H1 (cell line): ENCODE data around the gene CERCAM. TPM values are rescaled to one million over a fixed set of nuclear protein-coding genes. Genes with fewer than 3 reads are reported as not detected.

Experiments
- CTCF ChIA-PET: fragments of 300-600 bp; sonication (Branson Sonifier 250); formaldehyde crosslinking; loops from one replicate; lab custom pipeline; 2021; ENCODE audit not compliant: partially characterized antibody; lab: Charles Lee
- POLR2A ChIA-PET: fragments of 300-600 bp; sonication (Branson Sonifier 250); formaldehyde crosslinking; loops from one replicate; lab custom pipeline; 2021; ENCODE audit warnings: inconsistent platforms; ENCODE audit not compliant: partially characterized antibody; lab: Charles Lee
- DNase-seq, 2 experiments: peaks; one replicate each; pipeline versions ENCODE4 v3.0.0 to v3.0.0-alpha.2; 2010 to 2022; ENCODE audit warnings: low spot score in 2 of 2, low read depth in 1 of 2, mixed read lengths in 1 of 2
- FAIRE-seq: peaks from 2 replicates; lab custom pipeline; 2011; peaks lifted over from hg19 to GRCh38; lab: Jason Lieb, UNC
- H2AFZ ChIP-seq: 2 replicates; pipeline ENCODE4 v1.8.1; 2012; ENCODE audit warnings: low read length, inconsistent platforms
- H2AK5ac ChIP-seq: 2 replicates; pipeline ENCODE4 v1.6.1; 2013; ENCODE audit warnings: low read depth, low read length
- H2BK120ac ChIP-seq: replicated peaks from 2 replicates; pipeline ENCODE3; 2013; ENCODE audit warnings: low read depth, low read length, inconsistent platforms
- H2BK12ac ChIP-seq: 2 replicates; pipeline ENCODE4 v1.6.1; 2013; ENCODE audit warnings: low read depth, low read length
- H2BK15ac ChIP-seq: 2 replicates; pipeline ENCODE4 v1.6.1; 2013; ENCODE audit warnings: low read length
- H2BK20ac ChIP-seq: 2 replicates; pipeline ENCODE4 v1.6.1; 2013; ENCODE audit warnings: low read length
- H2BK5ac ChIP-seq: 2 replicates; pipeline ENCODE4 v1.6.1; 2013; ENCODE audit warnings: low read depth, low read length
- H3K14ac ChIP-seq: 2 replicates; pipeline ENCODE4 v1.6.1; 2013; ENCODE audit warnings: inconsistent platforms; ENCODE audit not compliant: insufficient read length
- H3K18ac ChIP-seq: 2 replicates; pipeline ENCODE4 v1.6.1; 2013; ENCODE audit warnings: low read length; ENCODE audit errors: extremely low read depth
- H3K23ac ChIP-seq: 2 replicates; pipeline ENCODE4 v1.6.1; 2013; ENCODE audit warnings: inconsistent platforms; ENCODE audit not compliant: insufficient read length
- H3K23me2 ChIP-seq: 2 replicates; pipeline ENCODE4 v1.6.1; 2013; ENCODE audit warnings: low read depth, low read length
- H3K27ac ChIP-seq: 2 replicates; pipeline ENCODE4 v1.6.1; 2011; ENCODE audit warnings: low read depth, low read length, inconsistent platforms
- H3K27me3 ChIP-seq, 4 experiments: replicated peaks in 1 of 4; 1 replicate in 1 of 4; 2 replicates in 3 of 4; pipeline versions ENCODE4 v1.6.1 to v1.8.1; 2011 to 2013; ENCODE audit warnings: low read length in 3 of 4, mild to moderate bottlenecking in 3 of 4, inconsistent platforms in 2 of 4, mixed read lengths in 2 of 4, moderate library complexity in 1 of 4; ENCODE audit not compliant: control insufficient read depth in 3 of 4, insufficient read depth in 3 of 4; ENCODE audit errors: extremely low read depth in 1 of 4
- H3K36me3 ChIP-seq, 4 experiments: 2 replicates each; pipeline versions ENCODE4 v1.6.1 to v1.8.1; 2011 to 2013; ENCODE audit warnings: mild to moderate bottlenecking in 4 of 4, low read length in 3 of 4, moderate library complexity in 2 of 4, control low read depth in 1 of 4, inconsistent platforms in 1 of 4; ENCODE audit not compliant: insufficient read depth in 4 of 4, control insufficient read depth in 2 of 4
- H3K4ac ChIP-seq: replicated peaks from 2 replicates; pipeline ENCODE3; 2013; ENCODE audit warnings: low read length, low read depth, mixed read lengths, inconsistent platforms; ENCODE audit not compliant: insufficient read length
- H3K4me1 ChIP-seq, 4 experiments: replicated peaks in 1 of 4; 1 replicate in 1 of 4; 2 replicates in 3 of 4; pipeline versions ENCODE4 v1.6.1 to v1.8.1; 2011 to 2013; ENCODE audit warnings: low read length in 3 of 4, inconsistent platforms in 2 of 4, mixed read lengths in 1 of 4; ENCODE audit not compliant: insufficient read depth in 4 of 4, control insufficient read depth in 3 of 4
- H3K4me2 ChIP-seq, 2 experiments: 2 replicates each; pipeline versions ENCODE4 v1.6.1 to v1.8.1; 2011 to 2013; ENCODE audit warnings: low read depth in 2 of 2, low read length in 2 of 2, control low read depth in 1 of 2, inconsistent platforms in 1 of 2, mild to moderate bottlenecking in 1 of 2; ENCODE audit not compliant: insufficient read depth in 1 of 2
- H3K4me3 ChIP-seq, 4 experiments: fragments of 200-600, 300-600 bp in 1 of 4; sonication (generic), shearing (Covaris generic), sonication (Bioruptor Twin) in 1 of 4; 2 replicates each; pipeline versions ENCODE4 v1.5.1 to v1.8.1; 2011 to 2016; ENCODE audit warnings: low read length in 4 of 4, low read depth in 3 of 4, control low read depth in 2 of 4, inconsistent platforms in 2 of 4, mild to moderate bottlenecking in 2 of 4, mixed read lengths in 1 of 4, moderate library complexity in 1 of 4; ENCODE audit not compliant: insufficient read depth in 2 of 4; ENCODE audit errors: extremely low read depth in 1 of 4
- H3K56ac ChIP-seq: replicated peaks from 2 replicates; pipeline ENCODE3; 2013; ENCODE audit warnings: low read depth, mild to moderate bottlenecking, mixed read lengths, low read length, inconsistent platforms; ENCODE audit not compliant: insufficient read length
- H3K79me1 ChIP-seq: 2 replicates; pipeline ENCODE4 v1.6.1; 2013; ENCODE audit warnings: low read depth, low read length, control low read depth
- H3K79me2 ChIP-seq, 2 experiments: 2 replicates each; pipeline versions ENCODE4 v1.6.1 to v1.8.1; 2012 to 2013; ENCODE audit warnings: low read length in 2 of 2, mild to moderate bottlenecking in 2 of 2, inconsistent platforms in 1 of 2; ENCODE audit not compliant: insufficient read depth in 2 of 2, control insufficient read depth in 1 of 2
- H3K9ac ChIP-seq, 4 experiments: replicated peaks in 1 of 4; 1 replicate in 1 of 4; 2 replicates in 3 of 4; pipeline versions ENCODE4 v1.6.1 to v1.8.1; 2011 to 2013; ENCODE audit warnings: low read depth in 3 of 4, low read length in 3 of 4, control low read depth in 2 of 4, mild to moderate bottlenecking in 2 of 4, moderate library complexity in 2 of 4, inconsistent platforms in 1 of 4; ENCODE audit errors: extremely low read depth in 1 of 4
- H3K9me3 ChIP-seq, 2 experiments: 2 replicates each; pipeline versions ENCODE4 v1.6.1 to v1.8.1; 2012 to 2013; ENCODE audit warnings: mild to moderate bottlenecking in 2 of 2, moderate library complexity in 2 of 2, control low read depth in 1 of 2, inconsistent platforms in 1 of 2, low read depth in 1 of 2, low read length in 1 of 2, mixed read lengths in 1 of 2; ENCODE audit not compliant: insufficient read depth in 2 of 2
- H4K20me1 ChIP-seq, 2 experiments: replicated peaks in 1 of 2; 2 replicates each; pipeline versions ENCODE3 to v1.8.1; 2011 to 2013; ENCODE audit warnings: inconsistent platforms in 2 of 2, low read length in 2 of 2, mild to moderate bottlenecking in 1 of 2; ENCODE audit not compliant: insufficient read depth in 2 of 2, control insufficient read depth in 1 of 2
- H4K5ac ChIP-seq: 2 replicates; pipeline ENCODE4 v1.6.1; 2013; ENCODE audit warnings: low read length, low read depth, mixed read lengths, inconsistent platforms; ENCODE audit not compliant: insufficient read length
- H4K8ac ChIP-seq: 2 replicates; pipeline ENCODE4 v1.8.0; 2013; ENCODE audit warnings: mild to moderate bottlenecking, moderate library complexity, low read length, inconsistent platforms; ENCODE audit not compliant: insufficient read depth; ENCODE audit errors: extremely low read depth
- H4K91ac ChIP-seq: replicated peaks from 2 replicates; pipeline ENCODE3; 2013; ENCODE audit warnings: low read length, mixed read lengths, inconsistent platforms; ENCODE audit not compliant: insufficient read length
- CBX5 ChIP-seq: fragments of 300-800, 300-1000 bp; sonication (generic); IDR thresholded peaks from 2 replicates; pipeline ENCODE4 v1.7.1; 2016; ENCODE audit warnings: antibody characterized with exemption, low read length, low read depth
- HDAC6 ChIP-seq: IDR thresholded peaks from one replicate; pipeline ENCODE4 v1.7.1; 2012; ENCODE audit warnings: low read depth, mild to moderate bottlenecking, inconsistent platforms, low read length, moderate library complexity
- JUN ChIP-seq: IDR thresholded peaks from 2 replicates; pipeline ENCODE4 v1.6.1; 2011; ENCODE audit warnings: low read depth, mild to moderate bottlenecking, improper control_type of control experiment, low read length
- MAX ChIP-seq: IDR thresholded peaks from 2 replicates; pipeline ENCODE4 v1.6.1; 2012; ENCODE audit warnings: inconsistent platforms
- NRF1 ChIP-seq: IDR thresholded peaks from 2 replicates; pipeline ENCODE4 v1.6.1; 2011; ENCODE audit warnings: mild to moderate bottlenecking, low read depth, low read length, improper control_type of control experiment
- POLR2A ChIP-seq, 2 experiments: IDR thresholded peaks; 1 replicate in 1 of 2; 2 replicates in 1 of 2; pipeline ENCODE4 v1.6.1; 2011; ENCODE audit warnings: low read depth in 2 of 2, low read length in 2 of 2, mild to moderate bottlenecking in 2 of 2; ENCODE audit errors: control extremely low read depth in 1 of 2
- SP2 ChIP-seq: IDR thresholded peaks from 2 replicates; pipeline ENCODE4 v1.6.1; 2012; ENCODE audit warnings: mild to moderate bottlenecking, low read length, inconsistent platforms
- WGBS, 2 experiments: shearing (Covaris generic) in 1 of 2; methylation state at CpG; one replicate each; pipeline versions ENCODE4 v1.1.6 to v1.1.7; 2013 to 2015; ENCODE audit warnings: low lambda C conversion rate in 2 of 2, mixed read lengths in 2 of 2, inconsistent platforms in 1 of 2, low coverage in 1 of 2, missing lambda C conversion rate in 1 of 2; ENCODE audit not compliant: insufficient replicate concordance in 2 of 2, insufficient coverage in 1 of 2, insufficient read length in 1 of 2; ENCODE audit errors: extremely low coverage in 1 of 2, missing lambda C conversion rate in 1 of 2; 5-methylcytosine and 5-hydroxymethylcytosine counted together
- polyA plus RNA-seq, 7 experiments: library from polyadenylated mRNA; depleted of rRNA in 3 of 7; stranded (reverse) in 5 of 7; unstranded in 2 of 7; fragments of >200 nt in 5 of 7; fragments of 200-250 nt in 2 of 7; gene quantifications; 1 replicate in 5 of 7; 2 replicates in 1 of 7; 4 replicates in 1 of 7; pipeline versions ENCODE4 v1.2.1 to v1.2.3, GENCODE V29; 2011 to 2013; ENCODE audit warnings: missing spikeins in 2 of 7, mixed read lengths in 2 of 7
- total RNA-seq: library from RNA; stranded (reverse); fragmentation: NEBNext Ultra II Directional; extraction: Animal tissue kit (Norgen Biotek cat#: 25700); gene quantifications from 2 replicates; pipeline ENCODE4 v1.2.1, GENCODE V29; 2021

CERCAM gene
- total and polyA plus RNA-seq, 2 of the 8 experiments (the other 6 are each of a cell fraction or from before 2014, with no cell fraction given): 3.1 to 5.2 TPM

DNA sequence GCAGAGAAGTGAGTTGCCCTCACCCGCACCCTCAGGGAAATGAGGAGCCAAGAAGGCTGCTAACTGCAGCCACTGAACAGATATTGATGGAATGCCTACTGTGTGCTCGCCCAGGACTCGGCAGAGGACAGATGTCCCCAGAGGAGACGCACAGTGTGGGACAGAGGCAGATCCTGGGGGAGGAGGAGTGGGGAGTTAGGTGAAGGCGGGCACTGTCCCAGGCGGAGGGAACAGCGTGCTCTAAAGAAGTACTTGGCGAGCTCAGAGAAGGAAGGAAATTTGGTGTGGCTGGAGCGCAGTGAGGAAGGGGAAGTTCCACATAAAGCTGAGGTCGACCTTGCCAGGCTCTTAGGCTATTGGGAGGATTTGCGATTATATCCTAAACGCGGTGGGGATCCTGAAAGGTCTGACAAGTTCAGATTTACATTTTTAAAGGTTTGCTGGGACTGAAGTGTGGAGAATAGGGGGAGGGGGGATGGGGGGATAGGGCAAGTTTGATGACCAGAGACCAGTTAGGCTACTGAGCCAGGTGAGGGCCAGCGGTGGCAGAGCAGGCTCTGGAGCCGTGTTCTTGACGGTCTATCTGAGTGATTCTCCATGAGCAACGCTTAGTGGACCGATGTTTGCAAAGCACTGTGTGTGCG is 23.6 kb upstream of the CERCAM start:
- Histone ChIP-seq H2BK20ac (no peak overlapping the region), H4K91ac (no peak overlapping the region), H3K23ac (no peak overlapping the region), H4K20me1 (peaks cover 14 to 31% of the 10 kb centered on the region in 2 experiments), H2AK5ac (no peak overlapping the region), H3K79me2 (no peaks in the 10 kb centered on the region), H3K79me1 (no peaks in the 10 kb centered on the region), H3K4me3 (no peak overlapping the region), H3K27ac (no peak overlapping the region), H3K4ac (no peak overlapping the region), H3K9ac (no peak overlapping the region), H3K36me3 (no peaks in the 10 kb centered on the region), H2BK12ac (no peak overlapping the region), H3K9me3 (no peaks in the 10 kb centered on the region), H2BK15ac (no peak overlapping the region), H3K18ac (no peak overlapping the region), H2AFZ (no peak overlapping the region), H3K27me3 (peaks cover 85 to 100% (median 96%) of the 10 kb centered on the region in 4 experiments), H3K56ac (no peak overlapping the region), H3K23me2 (peaks cover 5% of the 10 kb centered on the region), H3K4me2 (peak overlapping the region; percentile 10 to 17; a peak in 2 of 4 replicates), H3K14ac (no peak overlapping the region), H2BK120ac (no peak overlapping the region), H4K5ac (no peak overlapping the region), H2BK5ac (no peak overlapping the region), H3K4me1 (peaks cover 9 to 28% (median 21%) of the 10 kb centered on the region in 4 experiments), H4K8ac (no peak overlapping the region; the same call in none of the 2 replicates)
- 12% methylated on average over 19 of the region's 19 CpGs; no CpG with 5 or more reads in 1 of the 2 experiments for WGBS, 2 experiments
- POLR2A ChIA-PET: interaction anchor here (0.7 to 13.1 kb wide), 6 partner anchors 10 to 34 kb away, joined by 3 to 92 read pairs (median 14); partner anchors contain the start of genes CERCAM and URM1
- peak; percentile 81 for FAIRE-seq
- CTCF ChIA-PET: interaction anchor here (1.1 to 21.9 kb wide), 9 partner anchors 10 to 145 kb away, joined by 3 to 323 read pairs (median 7); partner anchors contain the start of gene URM1
- DNase-seq: peak in 1 of 2 experiments; percentile 57
- TF ChIP-seq JUN (no peak), NRF1 (no peak), CBX5 (no peak), POLR2A (IDR thresholded peaks at IDR 0.05; ENCODE audit: control extremely low read depth in 1 of 2, low read depth in 2 of 2, low read length in 2 of 2) (no peak), MAX (no peak), SP2 (no peak), HDAC6 (no peak)
